Measurements from ENCODE around the gene TLN1.

Gene TLN1

GRCh38 chr9:35741740-35742139 lies 9.7 kb upstream of the TLN1 start:
- H3K4me3 ChIP-seq (ENCODE audit: low read length) = no peak overlapping the region
- no peak for DNase-seq (ENCODE audit: low read depth)
- no peak for TF ChIP-seq CTCF (conservative IDR thresholded peaks at IDR 0.05; ENCODE audit: low read depth, low read length)

- no peak overlapping the region for H3K4me3 ChIP-seq (ENCODE audit: low read length)
- no peak for DNase-seq (ENCODE audit: low read depth)
- no peak for TF ChIP-seq CTCF (conservative IDR thresholded peaks at IDR 0.05; ENCODE audit: low read depth, low read length)
Observed at GRCh38 chr9:35740243-35740642, 8.2 kb upstream of the TLN1 start.

- no peak overlapping the region for H3K4me3 ChIP-seq (ENCODE audit: low read length)
- no peak for TF ChIP-seq CTCF (conservative IDR thresholded peaks at IDR 0.05; ENCODE audit: low read depth, low read length)
- no peak for DNase-seq (ENCODE audit: low read depth)
Observed at GRCh38 chr9:35738924-35739323, 6.9 kb upstream of the TLN1 start.

GRCh38 chr9:35738186-35738585 lies 6.2 kb upstream of the TLN1 start:
- TF ChIP-seq CTCF (conservative IDR thresholded peaks at IDR 0.05; ENCODE audit: low read depth, low read length) = no peak
- no peak overlapping the region for H3K4me3 ChIP-seq (ENCODE audit: low read length)
- no peak for DNase-seq (ENCODE audit: low read depth)

- no peak for TF ChIP-seq CTCF (conservative IDR thresholded peaks at IDR 0.05; ENCODE audit: low read depth, low read length)
Observed at GRCh38 chr9:35737143-35737542, 5.1 kb upstream of the TLN1 start.

GRCh38 chr9:35736201-35736633 lies 4.2 kb upstream of the TLN1 start:
- no peak overlapping the region for H3K4me3 ChIP-seq (ENCODE audit: low read length)
- no peak for DNase-seq (ENCODE audit: low read depth)
- peak; percentile 98 for TF ChIP-seq CTCF (conservative IDR thresholded peaks at IDR 0.05; ENCODE audit: low read depth, low read length)

More at GRCh38 chr9:35737143-35737542, 5.1 kb upstream of the TLN1 start:
- no peak for DNase-seq (ENCODE audit: low read depth)
- H3K4me3 ChIP-seq (ENCODE audit: low read length) = no peak overlapping the region

- DNase-seq (ENCODE audit: low read depth) = no peak
- TF ChIP-seq CTCF (conservative IDR thresholded peaks at IDR 0.05; ENCODE audit: low read depth, low read length) = no peak
- no peak overlapping the region for H3K4me3 ChIP-seq (ENCODE audit: low read length)
Observed at GRCh38 chr9:35734096-35734495, 2.1 kb upstream of the TLN1 start.
